ENCODE data around the gene CDH15. TPM values are rescaled to one million over a fixed set of nuclear protein-coding genes. Genes with fewer than 3 reads are reported as not detected.

The CDH15 gene
- total RNA-seq, 1 experiment from 2014 or later, result 0.46 TPM

- TF ChIP-seq, protein P1, sequence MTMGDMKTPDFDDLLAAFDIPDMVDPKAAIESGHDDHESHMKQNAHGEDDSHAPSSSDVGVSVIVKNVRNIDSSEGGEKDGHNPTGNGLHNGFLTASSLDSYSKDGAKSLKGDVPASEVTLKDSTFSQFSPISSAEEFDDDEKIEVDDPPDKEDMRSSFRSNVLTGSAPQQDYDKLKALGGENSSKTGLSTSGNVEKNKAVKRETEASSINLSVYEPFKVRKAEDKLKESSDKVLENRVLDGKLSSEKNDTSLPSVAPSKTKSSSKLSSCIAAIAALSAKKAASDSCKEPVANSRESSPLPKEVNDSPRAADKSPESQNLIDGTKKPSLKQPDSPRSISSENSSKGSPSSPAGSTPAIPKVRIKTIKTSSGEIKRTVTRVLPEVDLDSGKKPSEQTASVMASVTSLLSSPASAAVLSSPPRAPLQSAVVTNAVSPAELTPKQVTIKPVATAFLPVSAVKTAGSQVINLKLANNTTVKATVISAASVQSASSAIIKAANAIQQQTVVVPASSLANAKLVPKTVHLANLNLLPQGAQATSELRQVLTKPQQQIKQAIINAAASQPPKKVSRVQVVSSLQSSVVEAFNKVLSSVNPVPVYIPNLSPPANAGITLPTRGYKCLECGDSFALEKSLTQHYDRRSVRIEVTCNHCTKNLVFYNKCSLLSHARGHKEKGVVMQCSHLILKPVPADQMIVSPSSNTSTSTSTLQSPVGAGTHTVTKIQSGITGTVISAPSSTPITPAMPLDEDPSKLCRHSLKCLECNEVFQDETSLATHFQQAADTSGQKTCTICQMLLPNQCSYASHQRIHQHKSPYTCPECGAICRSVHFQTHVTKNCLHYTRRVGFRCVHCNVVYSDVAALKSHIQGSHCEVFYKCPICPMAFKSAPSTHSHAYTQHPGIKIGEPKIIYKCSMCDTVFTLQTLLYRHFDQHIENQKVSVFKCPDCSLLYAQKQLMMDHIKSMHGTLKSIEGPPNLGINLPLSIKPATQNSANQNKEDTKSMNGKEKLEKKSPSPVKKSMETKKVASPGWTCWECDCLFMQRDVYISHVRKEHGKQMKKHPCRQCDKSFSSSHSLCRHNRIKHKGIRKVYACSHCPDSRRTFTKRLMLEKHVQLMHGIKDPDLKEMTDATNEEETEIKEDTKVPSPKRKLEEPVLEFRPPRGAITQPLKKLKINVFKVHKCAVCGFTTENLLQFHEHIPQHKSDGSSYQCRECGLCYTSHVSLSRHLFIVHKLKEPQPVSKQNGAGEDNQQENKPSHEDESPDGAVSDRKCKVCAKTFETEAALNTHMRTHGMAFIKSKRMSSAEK (CRISPR knock-in tag; IDR thresholded peaks at IDR 0.05; ENCODE audit: borderline replicate concordance), result no peak
- TF ChIP-seq ZNF138 (CRISPR knock-in tag; conservative IDR thresholded peaks at IDR 0.05), result no peak
- no peak for TF ChIP-seq RORB (CRISPR knock-in tag; IDR thresholded peaks at IDR 0.05)
- TF ChIP-seq ZNF121 (CRISPR knock-in tag; IDR thresholded peaks at IDR 0.05), result no peak
- no peak for TF ChIP-seq NR2C2 (CRISPR knock-in tag; IDR thresholded peaks at IDR 0.05)
- TF ChIP-seq, protein P2, sequence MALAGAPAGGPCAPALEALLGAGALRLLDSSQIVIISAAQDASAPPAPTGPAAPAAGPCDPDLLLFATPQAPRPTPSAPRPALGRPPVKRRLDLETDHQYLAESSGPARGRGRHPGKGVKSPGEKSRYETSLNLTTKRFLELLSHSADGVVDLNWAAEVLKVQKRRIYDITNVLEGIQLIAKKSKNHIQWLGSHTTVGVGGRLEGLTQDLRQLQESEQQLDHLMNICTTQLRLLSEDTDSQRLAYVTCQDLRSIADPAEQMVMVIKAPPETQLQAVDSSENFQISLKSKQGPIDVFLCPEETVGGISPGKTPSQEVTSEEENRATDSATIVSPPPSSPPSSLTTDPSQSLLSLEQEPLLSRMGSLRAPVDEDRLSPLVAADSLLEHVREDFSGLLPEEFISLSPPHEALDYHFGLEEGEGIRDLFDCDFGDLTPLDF (CRISPR knock-in tag; IDR thresholded peaks at IDR 0.05), result no peak
These were observed 15.7 kb downstream of the CDH15 start (continued) for GRCh38 chr16:89187032-89187769.

- POLR2A ChIA-PET, result no interaction called here
- Mint-ChIP-seq H3K4me3 (no peak overlapping the region), H3K9me3 (no peaks in the 10 kb centered on the region), H3K4me1 (no peaks in the 10 kb centered on the region), H3K27me3 (ENCODE audit: low read depth) (peaks cover 5% of the 10 kb centered on the region), H3K36me3 (no peaks in the 10 kb centered on the region), H3K27ac (no peak overlapping the region)
- TF ChIP-seq GABPB1 (CRISPR knock-in tag; IDR thresholded peaks at IDR 0.05) (no peak), AR (CRISPR knock-in tag; IDR thresholded peaks at IDR 0.05) (no peak), ATF6 (CRISPR knock-in tag; IDR thresholded peaks at IDR 0.05) (no peak), SOX15 (CRISPR knock-in tag; IDR thresholded peaks at IDR 0.05) (no peak), IRF1 (CRISPR knock-in tag; IDR thresholded peaks at IDR 0.05) (no peak), ZNF423 (CRISPR knock-in tag; IDR thresholded peaks at IDR 0.05) (no peak), HMGXB4 (CRISPR knock-in tag; IDR thresholded peaks at IDR 0.05) (no peak)
- TF ChIP-seq, protein P3, sequence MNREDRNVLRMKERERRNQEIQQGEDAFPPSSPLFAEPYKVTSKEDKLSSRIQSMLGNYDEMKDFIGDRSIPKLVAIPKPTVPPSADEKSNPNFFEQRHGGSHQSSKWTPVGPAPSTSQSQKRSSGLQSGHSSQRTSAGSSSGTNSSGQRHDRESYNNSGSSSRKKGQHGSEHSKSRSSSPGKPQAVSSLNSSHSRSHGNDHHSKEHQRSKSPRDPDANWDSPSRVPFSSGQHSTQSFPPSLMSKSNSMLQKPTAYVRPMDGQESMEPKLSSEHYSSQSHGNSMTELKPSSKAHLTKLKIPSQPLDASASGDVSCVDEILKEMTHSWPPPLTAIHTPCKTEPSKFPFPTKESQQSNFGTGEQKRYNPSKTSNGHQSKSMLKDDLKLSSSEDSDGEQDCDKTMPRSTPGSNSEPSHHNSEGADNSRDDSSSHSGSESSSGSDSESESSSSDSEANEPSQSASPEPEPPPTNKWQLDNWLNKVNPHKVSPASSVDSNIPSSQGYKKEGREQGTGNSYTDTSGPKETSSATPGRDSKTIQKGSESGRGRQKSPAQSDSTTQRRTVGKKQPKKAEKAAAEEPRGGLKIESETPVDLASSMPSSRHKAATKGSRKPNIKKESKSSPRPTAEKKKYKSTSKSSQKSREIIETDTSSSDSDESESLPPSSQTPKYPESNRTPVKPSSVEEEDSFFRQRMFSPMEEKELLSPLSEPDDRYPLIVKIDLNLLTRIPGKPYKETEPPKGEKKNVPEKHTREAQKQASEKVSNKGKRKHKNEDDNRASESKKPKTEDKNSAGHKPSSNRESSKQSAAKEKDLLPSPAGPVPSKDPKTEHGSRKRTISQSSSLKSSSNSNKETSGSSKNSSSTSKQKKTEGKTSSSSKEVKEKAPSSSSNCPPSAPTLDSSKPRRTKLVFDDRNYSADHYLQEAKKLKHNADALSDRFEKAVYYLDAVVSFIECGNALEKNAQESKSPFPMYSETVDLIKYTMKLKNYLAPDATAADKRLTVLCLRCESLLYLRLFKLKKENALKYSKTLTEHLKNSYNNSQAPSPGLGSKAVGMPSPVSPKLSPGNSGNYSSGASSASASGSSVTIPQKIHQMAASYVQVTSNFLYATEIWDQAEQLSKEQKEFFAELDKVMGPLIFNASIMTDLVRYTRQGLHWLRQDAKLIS (CRISPR knock-in tag; IDR thresholded peaks at IDR 0.05; ENCODE audit: borderline replicate concordance), result no peak
- CTCF ChIA-PET, result no interaction called here
- ATAC-seq (no peak), DNase-seq (ENCODE audit: low spot score) (no peak)
These were observed 16.3 kb downstream of the CDH15 start for GRCh38 chr16:89187770-89188392.

Measured in WTC11 (cell line).